ENCODE data around the gene DHX30. TPM values are rescaled to one million over a fixed set of nuclear protein-coding genes. Genes with fewer than 3 reads are reported as not detected.
"Not testable (repeated sequence)": the region's sequence is repeated elsewhere in the genome, so short reads cannot be mapped to it uniquely, and the experiment has no call there.

The DHX30 gene
- total RNA-seq, result 99.2 and 101 TPM in 2 replicates

- intact Hi-C loops (cut with micrococcal nuclease), result loop anchor here (1.0 to 5.0 kb wide), 10 partner anchors 14 to 438 kb away; partner anchors contain the start of genes CDC25A, ELP6, PTPN23 and ZNF589
Measured at GRCh38 chr3:47802734-47803479, at the start of gene DHX30. DHX30 (plus strand) TSS chr3:47803138; CDS start chr3:47810684, 7,546 bp downstream.

- intact Hi-C loops (cut with micrococcal nuclease), result no loop called here
Measured at GRCh38 chr3:47758261-47759025, 44.5 kb upstream of the DHX30 start.

- intact Hi-C loops (cut with micrococcal nuclease), result not testable (repeated sequence)
Measured at GRCh38 chr3:47760207-47760606, 42.7 kb upstream of the DHX30 start.

GRCh38 chr3:47761046-47761445, 41.9 kb upstream of the DHX30 start:
- intact Hi-C loops (cut with micrococcal nuclease), result no loop called here

- intact Hi-C loops (cut with micrococcal nuclease), result no loop called here
Measured at GRCh38 chr3:47762233-47762632, 40.7 kb upstream of the DHX30 start.

GRCh38 chr3:47766186-47766585, 36.8 kb upstream of the DHX30 start:
- intact Hi-C loops (cut with micrococcal nuclease), result no loop called here

- intact Hi-C loops (cut with micrococcal nuclease), result no loop called here
Measured at GRCh38 chr3:47772047-47772446, 30.9 kb upstream of the DHX30 start.

GRCh38 chr3:47772788-47773187, 30.1 kb upstream of the DHX30 start:
- intact Hi-C loops (cut with micrococcal nuclease), result no loop called here

GRCh38 chr3:47778746-47779145, 24.2 kb upstream of the DHX30 start:
- intact Hi-C loops (cut with micrococcal nuclease), result no loop called here

GRCh38 chr3:47780741-47781684, 21.9 kb upstream of the DHX30 start:
- intact Hi-C loops (cut with micrococcal nuclease), result loop anchor here (1.0 to 10.0 kb wide), 9 partner anchors 8 to 804 kb away; partner anchors contain the start of genes CCDC12, CSPG5, NBEAL2 and NME6

- intact Hi-C loops (cut with micrococcal nuclease), result loop anchor here (1.0 to 10.0 kb wide), 13 partner anchors 7 to 805 kb away; partner anchors contain the start of genes CCDC12, CDC25A, CSPG5 and DHX30
Measured at GRCh38 chr3:47781685-47782445, 21.1 kb upstream of the DHX30 start, which contains the start of gene SMARCC1. SMARCC1 (minus strand) TSS chr3:47781893; CDS start chr3:47781797, 96 bp downstream.

GRCh38 chr3:47782446-47783308, 20.3 kb upstream of the DHX30 start:
- intact Hi-C loops (cut with micrococcal nuclease), result loop anchor here (1.0 to 10.0 kb wide), 8 partner anchors 21 to 805 kb away; partner anchors contain the start of genes CCDC12, CDC25A, DHX30 and ELP6

- intact Hi-C loops (cut with micrococcal nuclease), result loop anchor here (2.0 to 10.0 kb wide), 4 partner anchors 501 to 806 kb away; partner anchors contain the start of genes CCDC12, KIF9, KLHL18 and NBEAL2
Measured at GRCh38 chr3:47783673-47784072, 19.3 kb upstream of the DHX30 start.

- intact Hi-C loops (cut with micrococcal nuclease), result no loop called here
Measured at GRCh38 chr3:47791193-47791855, 11.6 kb upstream of the DHX30 start.

GRCh38 chr3:47792699-47793098, 10.2 kb upstream of the DHX30 start:
- intact Hi-C loops (cut with micrococcal nuclease), result no loop called here

- intact Hi-C loops (cut with micrococcal nuclease), result no loop called here
Measured at GRCh38 chr3:47794544-47794943, 8.4 kb upstream of the DHX30 start.

GRCh38 chr3:47799733-47800132, 3.2 kb upstream of the DHX30 start:
- intact Hi-C loops (cut with micrococcal nuclease), result loop anchor here (1.0 to 5.0 kb wide), 2 partner anchors 277 to 417 kb away; partner anchors contain the start of gene PTPN23

- intact Hi-C loops (cut with micrococcal nuclease), result loop anchor here (1.0 to 5.0 kb wide), 10 partner anchors 14 to 437 kb away; partner anchors contain the start of genes CDC25A, ELP6, PTPN23 and ZNF589
Measured at GRCh38 chr3:47803480-47804025, 615 bp downstream of the DHX30 start.

All from T-helper 1 cell treated with Interleukin-12 subunit alpha and Interleukin-12 subunit beta and Interleukin-4 antibody, amounts not matched to agents 30 ng/mL and 1 ng/mL, for 36 hours (primary cell).